Activated naive CD8-positive, alpha-beta T cell treated with anti-CD3 and anti-CD28 coated beads, Interleukin-2, amount 10 ng/mL, durations not matched to agents 7 days and 5 days (primary cell): ENCODE data around the gene OR2M3. TPM values are rescaled to one million over a fixed set of nuclear protein-coding genes. Genes with fewer than 3 reads are reported as not detected.
"Not testable (repeated sequence)": the region's sequence is repeated elsewhere in the genome, so short reads cannot be mapped to it uniquely, and the experiment has no call there.

Experiments
- ATAC-seq: fragments of 150-1000 bp; cut with Tn5 transposase; one replicate; pipeline ENCODE4 v1.10.0; 2021; ENCODE audit warnings: low read depth, moderate library complexity
- POLR2A ChIA-PET: fragments of 350-600 bp; sonication (Branson Sonifier 250); formaldehyde crosslinking; loops from one replicate; lab custom pipeline; 2021; ENCODE audit warnings: antibody characterized with exemption; lab: Charles Lee
- DNase-seq: peaks from one replicate; pipeline ENCODE4 v3.0.0; 2021
- H3K27ac Mint-ChIP-seq: one replicate; pipeline ENCODE4 v1.8.0; 2022; ENCODE audit warnings: mild to moderate bottlenecking, mixed read lengths
- H3K27me3 Mint-ChIP-seq: one replicate; pipeline ENCODE4 v1.8.0; 2022; ENCODE audit warnings: mild to moderate bottlenecking, moderate library complexity, mixed read lengths
- H3K36me3 Mint-ChIP-seq: one replicate; pipeline ENCODE4 v1.8.0; 2021; ENCODE audit warnings: mild to moderate bottlenecking, mixed read lengths
- H3K4me1 Mint-ChIP-seq: one replicate; pipeline ENCODE4 v1.8.0; 2021; ENCODE audit warnings: mixed read lengths
- H3K4me3 Mint-ChIP-seq: one replicate; pipeline ENCODE4 v1.8.0; 2022; ENCODE audit warnings: mild to moderate bottlenecking, moderate library complexity, mixed read lengths
- H3K9me3 Mint-ChIP-seq: one replicate; pipeline ENCODE4 v1.8.0; 2021; ENCODE audit warnings: mixed read lengths
- total RNA-seq, 2 experiments: library from RNA; stranded (reverse); gene quantifications; one replicate each; pipeline ENCODE4 v1.2.3, GENCODE V29; 2021

OR2M3 gene
- total RNA-seq, 2 experiments from 2014 or later = not detected

DNA sequence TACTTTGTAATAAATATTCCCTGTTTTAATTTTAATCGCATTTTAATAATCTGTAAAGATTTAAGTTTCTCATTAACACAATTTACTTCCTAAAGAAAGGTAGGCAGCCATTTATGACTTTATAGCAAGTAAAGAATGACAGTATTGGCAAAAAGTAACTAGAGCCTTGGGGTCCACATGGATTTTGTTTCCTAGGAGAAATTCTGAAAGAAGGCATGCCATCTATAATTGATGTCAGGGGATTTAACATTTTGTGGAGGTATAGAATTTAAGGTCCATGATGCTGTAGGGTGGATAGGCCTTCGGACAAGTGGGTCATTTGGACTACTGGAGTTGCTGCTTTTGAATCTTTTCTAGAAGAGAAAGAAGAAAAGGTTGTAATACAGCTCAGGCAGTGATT, 34.1 kb downstream of the OR2M3 start, which contains the start of gene OR2M4:
Gene OR2M4, plus strand, starts transcription at position 301 of the 400 bp plus-strand sequence. CDS start 7,512 bp downstream, outside the sequence.
- H3K36me3 Mint-ChIP-seq = no peaks in the 10 kb centered on the region
- no peak for ATAC-seq
- H3K27ac Mint-ChIP-seq = no peak within 1 kb of the TSS
- DNase-seq = no peak
- no peaks in the 10 kb centered on the region for H3K27me3 Mint-ChIP-seq
- POLR2A ChIA-PET = no interaction called here
- H3K9me3 Mint-ChIP-seq = no peaks in the 10 kb centered on the region
- no peak within 1 kb of the TSS for H3K4me3 Mint-ChIP-seq
- H3K4me1 Mint-ChIP-seq = no peaks in the 10 kb centered on the region

DNA sequence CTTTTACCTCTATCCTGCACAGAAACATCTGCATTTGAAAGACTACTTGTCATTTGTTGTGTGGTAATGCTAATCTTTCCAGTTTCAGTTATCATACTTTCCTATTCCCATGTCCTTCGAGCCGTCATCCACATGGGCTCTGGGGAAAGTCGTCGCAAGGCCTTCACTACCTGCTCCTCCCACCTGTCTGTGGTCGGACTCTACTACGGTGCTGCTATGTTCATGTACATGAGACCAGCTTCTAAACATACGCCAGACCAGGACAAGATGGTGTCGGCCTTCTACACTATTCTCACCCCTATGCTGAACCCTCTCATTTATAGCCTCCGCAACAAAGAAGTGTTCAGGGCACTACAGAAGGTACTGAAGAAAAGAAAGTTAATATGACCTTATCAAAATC, 42.4 kb downstream of the OR2M3 start:
- POLR2A ChIA-PET = no interaction called here
- H3K27ac Mint-ChIP-seq = no peak overlapping the region
- H3K9me3 Mint-ChIP-seq = no peaks in the 10 kb centered on the region
- H3K4me3 Mint-ChIP-seq = no peak overlapping the region
- H3K4me1 Mint-ChIP-seq = peaks cover 2% of the 10 kb centered on the region
- DNase-seq (no peak), ATAC-seq (no peak)
- H3K36me3 Mint-ChIP-seq = no peaks in the 10 kb centered on the region
- peaks cover 2% of the 10 kb centered on the region for H3K27me3 Mint-ChIP-seq

DNA sequence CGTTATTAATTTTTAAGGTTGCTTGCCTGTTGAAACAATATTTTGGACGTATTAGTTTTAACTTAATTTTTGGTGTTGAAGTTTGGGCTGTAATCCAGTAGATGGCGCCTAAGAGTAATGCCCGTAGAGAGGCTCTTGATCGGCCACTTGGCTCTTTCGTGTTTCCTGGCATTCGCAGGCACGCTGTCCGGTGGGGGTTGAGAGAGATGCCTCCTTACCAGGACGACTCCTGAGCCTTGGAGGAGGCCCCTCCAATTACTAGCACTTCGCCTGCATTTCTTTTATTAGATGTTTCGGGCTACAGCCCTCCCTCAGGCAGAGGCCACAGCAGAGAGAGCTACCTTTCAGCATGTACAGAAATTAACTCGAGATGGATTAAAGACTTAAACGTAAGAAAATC, 46.1 kb downstream of the OR2M3 start:
- Mint-ChIP-seq H3K4me3 (peak overlapping the region; percentile 58), H3K27ac (no peak overlapping the region), H3K4me1 (peaks cover 2% of the 10 kb centered on the region), H3K36me3 (no peaks in the 10 kb centered on the region), H3K27me3 (peaks cover 8% of the 10 kb centered on the region), H3K9me3 (no peaks in the 10 kb centered on the region)
- DNase-seq (peak; percentile 39), ATAC-seq (peak; percentile 42)
- POLR2A ChIA-PET = no interaction called here

DNA sequence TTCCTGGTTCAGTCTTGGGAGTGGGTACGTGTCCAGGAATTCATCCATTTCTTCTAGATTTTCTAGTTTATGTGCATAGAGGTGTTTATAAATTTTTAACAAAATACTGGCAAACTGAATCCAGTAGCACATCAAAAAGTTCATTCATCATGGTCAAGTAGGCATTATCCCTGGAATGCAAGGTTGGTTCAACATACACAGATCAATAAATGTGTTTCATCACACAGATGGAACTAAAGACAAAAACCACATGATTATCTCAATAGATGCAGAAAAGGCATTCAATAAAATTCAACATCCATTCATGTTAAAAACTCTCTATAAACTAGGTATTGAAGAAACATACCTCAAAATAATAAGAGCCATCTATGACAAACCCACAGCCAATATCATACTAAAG, 62.2 kb downstream of the OR2M3 start:
- H3K27me3 Mint-ChIP-seq, H3K4me1 Mint-ChIP-seq, H3K9me3 Mint-ChIP-seq, ATAC-seq, H3K27ac Mint-ChIP-seq, H3K4me3 Mint-ChIP-seq, DNase-seq, POLR2A ChIA-PET, H3K36me3 Mint-ChIP-seq: not testable (repeated sequence)

Other genes starting within 250 kb of the OR2M3 start
- gene OR2L8, start 248.4 kb upstream of the OR2M3 start, total RNA-seq = not detected
- not detected for gene OR2AK2, start 232.0 kb upstream of the OR2M3 start, total RNA-seq
- not detected for gene OR2L5, start 183.6 kb upstream of the OR2M3 start, total RNA-seq
- under 1 TPM; 0.06 to 0.19 TPM for gene OR2L2, start 167.2 kb upstream of the OR2M3 start, total RNA-seq
- gene OR2L3, start 150.4 kb upstream of the OR2M3 start, total RNA-seq = not detected
- gene OR2L13, start 102.1 kb upstream of the OR2M3 start, total RNA-seq = not detected
- not detected for gene OR2M5, start 52.1 kb upstream of the OR2M3 start, total RNA-seq
- not detected for gene OR2M2, start 22.4 kb upstream of the OR2M3 start, total RNA-seq
- gene OR2M4, start 34.2 kb downstream of the OR2M3 start, total RNA-seq = not detected
- gene OR2T33, start 80.7 kb downstream of the OR2M3 start, total RNA-seq = not detected
- gene OR2T12, start 106.2 kb downstream of the OR2M3 start, total RNA-seq = not detected
- gene OR2M7, start 127.3 kb downstream of the OR2M3 start, total RNA-seq = not detected
- not detected for gene OR14C36, start 151.5 kb downstream of the OR2M3 start, total RNA-seq
- not detected for gene OR2T4, start 164.4 kb downstream of the OR2M3 start, total RNA-seq
- not detected for gene OR2T6, start 178.5 kb downstream of the OR2M3 start, total RNA-seq
- not detected for gene OR2T1, start 205.8 kb downstream of the OR2M3 start, total RNA-seq
- not detected for gene OR2T2, start 248.4 kb downstream of the OR2M3 start, total RNA-seq